ENCODE measurements around the gene HSD17B12.
A peak's percentile ranks its signal among the peaks of the same experiment; 100 is the strongest.
"Not testable (repeated sequence)": the region's sequence is repeated elsewhere in the genome, so short reads cannot be mapped to it uniquely, and the experiment has no call there.

HSD17B12 gene

GRCh38 chr11:43648888-43649287 is 31.6 kb upstream of the HSD17B12 start:
- H3K36me3 ChIP-seq (ENCODE audit: insufficient read depth, low read length): 0 out of 2 replicates have a peak, but pooled peaks cover 6% of the 10 kb centered on the region
- no peaks in the 10 kb centered on the region for H3F3A ChIP-seq (ENCODE audit: insufficient read depth, low read length)
- no peak overlapping the region for H3K4me3 ChIP-seq (ENCODE audit: low read depth, low read length, poor library complexity, severe bottlenecking)

DNA sequence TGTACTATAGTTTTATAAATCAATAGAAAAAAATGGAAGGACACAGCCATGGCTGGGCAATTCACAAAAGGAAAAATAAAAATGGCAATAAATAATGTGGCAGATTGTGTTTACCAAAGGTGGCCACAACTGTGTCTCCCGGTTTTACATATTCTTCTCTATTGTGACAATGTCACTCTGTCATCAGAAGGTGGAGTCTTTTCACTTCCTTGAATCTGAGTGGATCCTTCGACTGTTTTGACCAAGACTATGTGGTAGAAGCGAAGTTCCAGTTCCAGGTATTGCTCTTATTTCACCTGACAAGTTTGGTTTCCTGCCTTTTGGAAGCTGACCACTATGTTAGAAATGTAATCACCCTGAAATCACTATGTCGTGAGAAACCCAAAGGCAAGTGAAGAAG is 31.0 kb upstream of the HSD17B12 start:
- H2AFZ ChIP-seq (ENCODE audit: low read length): no peak overlapping the region
- peaks cover 16% of the 10 kb centered on the region for H3K79me2 ChIP-seq (ENCODE audit: insufficient read depth, low read length)
- H3K9me2 ChIP-seq (ENCODE audit: low read depth, low read length): no peaks in the 10 kb centered on the region
- no peaks in the 10 kb centered on the region for H3K9me3 ChIP-seq (ENCODE audit: low read length)
- no peak for TF ChIP-seq EZH2 (IDR thresholded peaks at IDR 0.05; ENCODE audit: borderline replicate concordance, low read length)
- TF ChIP-seq, protein P1, sequence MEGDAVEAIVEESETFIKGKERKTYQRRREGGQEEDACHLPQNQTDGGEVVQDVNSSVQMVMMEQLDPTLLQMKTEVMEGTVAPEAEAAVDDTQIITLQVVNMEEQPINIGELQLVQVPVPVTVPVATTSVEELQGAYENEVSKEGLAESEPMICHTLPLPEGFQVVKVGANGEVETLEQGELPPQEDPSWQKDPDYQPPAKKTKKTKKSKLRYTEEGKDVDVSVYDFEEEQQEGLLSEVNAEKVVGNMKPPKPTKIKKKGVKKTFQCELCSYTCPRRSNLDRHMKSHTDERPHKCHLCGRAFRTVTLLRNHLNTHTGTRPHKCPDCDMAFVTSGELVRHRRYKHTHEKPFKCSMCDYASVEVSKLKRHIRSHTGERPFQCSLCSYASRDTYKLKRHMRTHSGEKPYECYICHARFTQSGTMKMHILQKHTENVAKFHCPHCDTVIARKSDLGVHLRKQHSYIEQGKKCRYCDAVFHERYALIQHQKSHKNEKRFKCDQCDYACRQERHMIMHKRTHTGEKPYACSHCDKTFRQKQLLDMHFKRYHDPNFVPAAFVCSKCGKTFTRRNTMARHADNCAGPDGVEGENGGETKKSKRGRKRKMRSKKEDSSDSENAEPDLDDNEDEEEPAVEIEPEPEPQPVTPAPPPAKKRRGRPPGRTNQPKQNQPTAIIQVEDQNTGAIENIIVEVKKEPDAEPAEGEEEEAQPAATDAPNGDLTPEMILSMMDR (IDR thresholded peaks at IDR 0.05; ENCODE audit: low read length): peak; percentile 10; the same call in 1 of the 2 replicates
- 0 out of 2 replicates have a peak, but pooled peaks cover 6% of the 10 kb centered on the region for H3K36me3 ChIP-seq (ENCODE audit: insufficient read depth, low read length)
- H3K4me3 ChIP-seq (ENCODE audit: low read depth, low read length, poor library complexity, severe bottlenecking): no peak overlapping the region
- no peak overlapping the region for H3K27ac ChIP-seq (ENCODE audit: low read depth, low read length, poor library complexity, severe bottlenecking)
- no peaks in the 10 kb centered on the region for H3F3A ChIP-seq (ENCODE audit: insufficient read depth, low read length)
- H3K9ac ChIP-seq (ENCODE audit: low read length): no peak overlapping the region
- no peak overlapping the region for H3K4me2 ChIP-seq (ENCODE audit: low read length)
- H4K20me1 ChIP-seq (ENCODE audit: insufficient read depth, low read length): no peaks in the 10 kb centered on the region
- H3K27me3 ChIP-seq (ENCODE audit: insufficient read depth, low read length): no peaks in the 10 kb centered on the region
- peaks cover 10% of the 10 kb centered on the region for H3K4me1 ChIP-seq (ENCODE audit: insufficient read depth, low read length, severe bottlenecking)

More at GRCh38 chr11:43648888-43649287, 31.6 kb upstream of the HSD17B12 start:
- no peak overlapping the region for H3K4me2 ChIP-seq (ENCODE audit: low read length)
- H4K20me1 ChIP-seq (ENCODE audit: insufficient read depth, low read length): no peaks in the 10 kb centered on the region
- TF ChIP-seq, protein P1 (IDR thresholded peaks at IDR 0.05; ENCODE audit: low read length): no peak
- no peak for TF ChIP-seq EZH2 (IDR thresholded peaks at IDR 0.05; ENCODE audit: borderline replicate concordance, low read length)
- no peaks in the 10 kb centered on the region for H3K9me3 ChIP-seq (ENCODE audit: low read length)
- no peaks in the 10 kb centered on the region for H3K9me2 ChIP-seq (ENCODE audit: low read depth, low read length)
- no peaks in the 10 kb centered on the region for H3K27me3 ChIP-seq (ENCODE audit: insufficient read depth, low read length)
- H3K27ac ChIP-seq (ENCODE audit: low read depth, low read length, poor library complexity, severe bottlenecking): no peak overlapping the region
- no peak overlapping the region for H2AFZ ChIP-seq (ENCODE audit: low read length)
- no peak overlapping the region for H3K9ac ChIP-seq (ENCODE audit: low read length)
- peaks cover 11% of the 10 kb centered on the region for H3K4me1 ChIP-seq (ENCODE audit: insufficient read depth, low read length, severe bottlenecking)
- H3K79me2 ChIP-seq (ENCODE audit: insufficient read depth, low read length): peaks cover 16% of the 10 kb centered on the region

- Histone ChIP-seq H3F3A (ENCODE audit: insufficient read depth, low read length) (no peaks in the 10 kb centered on the region), H3K79me2 (ENCODE audit: insufficient read depth, low read length) (peaks cover 13% of the 10 kb centered on the region), H3K36me3 (ENCODE audit: insufficient read depth, low read length) (0 out of 2 replicates have a peak, but pooled peaks cover 6% of the 10 kb centered on the region), H3K9me3 (ENCODE audit: low read length) (no peaks in the 10 kb centered on the region), H3K9ac (ENCODE audit: low read length) (no peak overlapping the region), H3K4me2 (ENCODE audit: low read length) (no peak overlapping the region), H2AFZ (ENCODE audit: low read length) (no peak overlapping the region), H3K4me3 (ENCODE audit: low read depth, low read length, poor library complexity, severe bottlenecking) (no peak overlapping the region), H3K4me1 (ENCODE audit: insufficient read depth, low read length, severe bottlenecking) (peaks cover 7% of the 10 kb centered on the region), H3K9me2 (ENCODE audit: low read depth, low read length) (no peaks in the 10 kb centered on the region), H3K27ac (ENCODE audit: low read depth, low read length, poor library complexity, severe bottlenecking) (no peak overlapping the region), H3K27me3 (ENCODE audit: insufficient read depth, low read length) (no peaks in the 10 kb centered on the region), H4K20me1 (ENCODE audit: insufficient read depth, low read length) (no peaks in the 10 kb centered on the region)
- no peak for TF ChIP-seq EZH2 (IDR thresholded peaks at IDR 0.05; ENCODE audit: borderline replicate concordance, low read length)
- TF ChIP-seq, protein P1 (IDR thresholded peaks at IDR 0.05; ENCODE audit: low read length): no peak
Observed at GRCh38 chr11:43649921-43650320, 30.6 kb upstream of the HSD17B12 start.

- H4K20me1 ChIP-seq (ENCODE audit: insufficient read depth, low read length); H3F3A ChIP-seq (ENCODE audit: insufficient read depth, low read length); H3K4me2 ChIP-seq (ENCODE audit: low read length); H3K36me3 ChIP-seq (ENCODE audit: insufficient read depth, low read length); H3K9me3 ChIP-seq (ENCODE audit: low read length); H3K27ac ChIP-seq (ENCODE audit: low read depth, low read length, poor library complexity, severe bottlenecking); H3K79me2 ChIP-seq (ENCODE audit: insufficient read depth, low read length); H3K27me3 ChIP-seq (ENCODE audit: insufficient read depth, low read length); H2AFZ ChIP-seq (ENCODE audit: low read length); H3K4me1 ChIP-seq (ENCODE audit: insufficient read depth, low read length, severe bottlenecking); H3K9ac ChIP-seq (ENCODE audit: low read length); H3K9me2 ChIP-seq (ENCODE audit: low read depth, low read length); H3K4me3 ChIP-seq (ENCODE audit: low read depth, low read length, poor library complexity, severe bottlenecking): not testable (repeated sequence)
Observed at GRCh38 chr11:43663018-43663417, 17.5 kb upstream of the HSD17B12 start.

All from OCI-LY1 (cell line).